Measurements from ENCODE around the gene EFCAB10. TPM values are rescaled to one million over a fixed set of nuclear protein-coding genes. Genes with fewer than 3 reads are reported as not detected.
"Not testable (repeated sequence)": the region's sequence is repeated elsewhere in the genome, so short reads cannot be mapped to it uniquely, and the experiment has no call there.

The EFCAB10 gene
- polyA plus RNA-seq, 1 of the 3 experiments (the other 2 are of a cell fraction): 0.51 TPM

DNA sequence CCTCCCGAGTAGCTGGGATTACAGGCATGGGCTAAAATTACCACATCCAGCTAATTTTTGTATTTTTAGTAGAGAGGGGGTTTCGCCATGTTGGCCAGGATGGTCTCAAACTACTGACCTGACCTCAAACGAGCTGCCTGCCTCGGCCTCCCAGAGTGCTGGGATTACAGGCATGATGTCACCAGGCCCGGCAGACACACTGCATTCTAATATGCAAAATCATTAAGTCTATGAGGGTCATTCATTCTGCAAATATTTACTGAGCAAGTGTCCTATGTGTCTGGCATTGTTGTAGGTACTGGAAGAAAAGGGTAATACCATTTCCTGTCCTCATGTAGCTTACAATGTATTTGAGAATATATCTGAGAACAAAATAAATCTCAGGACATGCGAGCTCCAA, 61.9 kb downstream of the EFCAB10 start:
- no peak for TF ChIP-seq EP300 (IDR thresholded peaks at IDR 0.05; ENCODE audit: borderline replicate concordance in 1 of 2, low read depth in 1 of 2, low read length in 1 of 2)
- TF ChIP-seq POLR2AphosphoS5 (IDR thresholded peaks at IDR 0.05; ENCODE audit: low read depth, low read length): no peak
- TF ChIP-seq, protein P1, sequence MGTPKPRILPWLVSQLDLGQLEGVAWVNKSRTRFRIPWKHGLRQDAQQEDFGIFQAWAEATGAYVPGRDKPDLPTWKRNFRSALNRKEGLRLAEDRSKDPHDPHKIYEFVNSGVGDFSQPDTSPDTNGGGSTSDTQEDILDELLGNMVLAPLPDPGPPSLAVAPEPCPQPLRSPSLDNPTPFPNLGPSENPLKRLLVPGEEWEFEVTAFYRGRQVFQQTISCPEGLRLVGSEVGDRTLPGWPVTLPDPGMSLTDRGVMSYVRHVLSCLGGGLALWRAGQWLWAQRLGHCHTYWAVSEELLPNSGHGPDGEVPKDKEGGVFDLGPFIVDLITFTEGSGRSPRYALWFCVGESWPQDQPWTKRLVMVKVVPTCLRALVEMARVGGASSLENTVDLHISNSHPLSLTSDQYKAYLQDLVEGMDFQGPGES (IDR thresholded peaks at IDR 0.05; ENCODE audit: low read depth, low read length): no peak
- no peak for TF ChIP-seq CHD2 (IDR thresholded peaks at IDR 0.05; ENCODE audit: low read length, partially characterized antibody)
- no peak for TF ChIP-seq GATA2 (CRISPR knock-in tag; IDR thresholded peaks at IDR 0.05)
- no peak for TF ChIP-seq FOXM1 (IDR thresholded peaks at IDR 0.05; ENCODE audit: low read depth)
- TF ChIP-seq MEF2A (IDR thresholded peaks at IDR 0.05; ENCODE audit: borderline replicate concordance, low read depth): no peak
- TF ChIP-seq RFX5 (IDR thresholded peaks at IDR 0.05; ENCODE audit: low read length): no peak
- TF ChIP-seq RXRA (IDR thresholded peaks at IDR 0.05; ENCODE audit: borderline replicate concordance, low read depth): no peak
- no peak for TF ChIP-seq RAD21 (IDR thresholded peaks at IDR 0.05; ENCODE audit: low read length)
- TF ChIP-seq GABPA (IDR thresholded peaks at IDR 0.05; ENCODE audit: low read depth): no peak
- H3K36me3 ChIP-seq (replicated peaks in 1 of 2; ENCODE audit: control insufficient read depth in 1 of 2, insufficient read depth in 2 of 2, low read length in 1 of 2): peaks cover 0 to 13% of the 10 kb centered on the region in 2 experiments
- no peak overlapping the region for H3K9ac ChIP-seq
- H3K9me2 ChIP-seq: no peaks in the 10 kb centered on the region
- H3K9me3 ChIP-seq: no peaks in the 10 kb centered on the region
- 93% methylated on average over 6 of the region's 6 CpGs for WGBS (ENCODE audit: low lambda C conversion rate)
- CTCF ChIA-PET: interaction anchor here (0.5 to 3.3 kb wide), 7 partner anchors 13 to 120 kb away, joined by 3 to 13 read pairs (median 3); partner anchors contain the start of gene RINT1
- DNase-seq: no peak
- 0 out of 2 replicates have a peak, but pooled peaks cover 3% of the 10 kb centered on the region for H4K20me1 ChIP-seq (ENCODE audit: insufficient read depth)
- POLR2A ChIA-PET: no interaction called here
- H3K27me3 ChIP-seq (ENCODE audit: insufficient read depth): no peaks in the 10 kb centered on the region
- H3F3A ChIP-seq (replicated peaks; ENCODE audit: insufficient read depth): peaks cover 28% of the 10 kb centered on the region
- H3K27ac ChIP-seq (ENCODE audit: low read depth in 2 of 2, low read length in 1 of 2): no peak overlapping the region
- no peak overlapping the region for H3K4me2 ChIP-seq
- H3K4me1 ChIP-seq (ENCODE audit: control insufficient read depth in 1 of 2, insufficient read depth in 2 of 2, low read depth in 1 of 2, low read length in 1 of 2): peaks cover 3 to 6% of the 10 kb centered on the region in 2 experiments; a peak in 2 of 4 replicates
- peaks cover 71% of the 10 kb centered on the region for H3K79me2 ChIP-seq (ENCODE audit: insufficient read depth)
- H3K4me3 ChIP-seq (ENCODE audit: low read depth in 2 of 2, low read length in 1 of 2): no peak overlapping the region
- H2AFZ ChIP-seq (ENCODE audit: low read depth): no peak overlapping the region

DNA sequence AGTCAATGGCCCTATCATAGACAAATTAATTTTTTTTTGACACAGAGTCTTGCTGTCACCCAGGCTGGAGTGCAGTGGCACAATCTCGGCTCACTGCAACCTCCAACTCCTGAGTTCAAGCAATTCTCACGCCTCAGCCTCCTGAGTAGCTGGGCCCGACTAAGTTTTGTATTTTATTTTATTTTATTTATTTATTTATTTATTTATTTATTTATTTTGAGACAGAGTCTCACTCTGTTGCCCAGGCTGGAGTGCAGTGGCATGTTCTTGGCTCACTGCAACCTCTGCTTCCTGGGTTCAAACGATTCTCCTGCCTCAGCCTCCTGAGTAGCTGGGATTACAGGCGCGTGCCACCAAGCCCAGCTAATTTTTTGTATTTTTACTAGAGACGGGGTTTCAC, 65.7 kb downstream of the EFCAB10 start:
- CTCF ChIA-PET: interaction anchor here (0.6 kb wide), 1 partner anchor 688 kb away, joined by 3 read pairs; no protein-coding TSS in a partner anchor
- WGBS (ENCODE audit: low lambda C conversion rate): 97% methylated on average over 7 of the region's 7 CpGs

More for the DNA sequence above, 65.7 kb downstream of the EFCAB10 start:
- H3K27ac ChIP-seq (ENCODE audit: low read depth in 2 of 2, low read length in 1 of 2); DNase-seq; H3K27me3 ChIP-seq (ENCODE audit: insufficient read depth); H3K9me2 ChIP-seq; H3K9me3 ChIP-seq; H3K4me1 ChIP-seq (ENCODE audit: control insufficient read depth in 1 of 2, insufficient read depth in 2 of 2, low read depth in 1 of 2, low read length in 1 of 2); H3K9ac ChIP-seq; H2AFZ ChIP-seq (ENCODE audit: low read depth); H3K4me3 ChIP-seq (ENCODE audit: low read depth in 2 of 2, low read length in 1 of 2); H3K4me2 ChIP-seq: not testable (repeated sequence)
- POLR2A ChIA-PET: interaction anchor here (0.6 kb wide), 1 partner anchor 572 kb away, joined by 3 read pairs; no protein-coding TSS in a partner anchor
- Histone ChIP-seq H3K79me2 (ENCODE audit: insufficient read depth) (peaks cover 90% of the 10 kb centered on the region), H4K20me1 (ENCODE audit: insufficient read depth) (peaks cover 17% of the 10 kb centered on the region; the same call in 1 of the 2 replicates), H3K36me3 (replicated peaks in 1 of 2; ENCODE audit: control insufficient read depth in 1 of 2, insufficient read depth in 2 of 2, low read length in 1 of 2) (peaks cover 0 to 17% of the 10 kb centered on the region in 2 experiments), H3F3A (replicated peaks; ENCODE audit: insufficient read depth) (peaks cover 18% of the 10 kb centered on the region)

Other genes starting within 250 kb of the EFCAB10 start
- 15.4 and 17.3 TPM in 2 replicates for gene SRPK2, start 192.6 kb downstream of the EFCAB10 start, polyA plus RNA-seq (2012; rRNA removed)
- gene PUS7, start 59.2 kb downstream of the EFCAB10 start, polyA plus RNA-seq (2012; rRNA removed): 18.8 and 22.6 TPM in 2 replicates
- gene RINT1, start 49.3 kb downstream of the EFCAB10 start, polyA plus RNA-seq (2012; rRNA removed): 13.1 and 19.1 TPM in 2 replicates

Data from SK-N-SH (cell line).